Head of caudate nucleus (tissue), 42 donors: ENCODE results near the gene FOXO6.

Experiments
- DNase-seq, 42 donors: peaks; one replicate each; pipeline versions ENCODE4 v3.0.0 to v3.0.0-alpha.2; 2020 to 2021; ENCODE audit warnings: mixed read lengths in 7 of 42
- intact Hi-C: fragments of 100-400 bp; cut with DNase I; formaldehyde crosslinking; loops from one replicate; pipeline ENCODE4 v1.15.0; 2022

Gene FOXO6

GRCh38 chr1:41360786-41361494 lies at the start of gene FOXO6:
Gene FOXO6 (plus strand): TSS chr1:41361434.
- peak; percentile 98 to 100 (median 99) for DNase-seq
- intact Hi-C loops, result no loop called here

GRCh38 chr1:41312991-41313645 lies 48.1 kb upstream of the FOXO6 start:
- intact Hi-C loops, result no loop called here

GRCh38 chr1:41313661-41314131 lies 47.5 kb upstream of the FOXO6 start:
- intact Hi-C loops, result no loop called here
- peak in 8 of 42 donors; percentile 9 to 61 (median 30) for DNase-seq

More at GRCh38 chr1:41312991-41313645, 48.1 kb upstream of the FOXO6 start:
- DNase-seq, result peak in 1 of 42 donors; percentile 22

- intact Hi-C loops, result no loop called here
- peak in 1 of 42 donors; percentile 4 for DNase-seq
Observed at GRCh38 chr1:41314376-41315145, 46.7 kb upstream of the FOXO6 start.

- DNase-seq, result peak in 1 of 42 donors; percentile 37
- intact Hi-C loops, result no loop called here
Observed at GRCh38 chr1:41315146-41315822, 46.0 kb upstream of the FOXO6 start.

- peak in 1 of 42 donors; percentile 17 for DNase-seq
- intact Hi-C loops, result no loop called here
Observed at GRCh38 chr1:41315871-41316270, 45.4 kb upstream of the FOXO6 start.

- DNase-seq, result peak in 1 of 42 donors; percentile 19
- intact Hi-C loops, result no loop called here
Observed at GRCh38 chr1:41317361-41317760, 43.9 kb upstream of the FOXO6 start.

- peak in 1 of 42 donors; percentile 12 for DNase-seq
- intact Hi-C loops, result no loop called here
Observed at GRCh38 chr1:41318135-41318534, 43.1 kb upstream of the FOXO6 start.

- DNase-seq, result peak in 1 of 42 donors; percentile 19
- intact Hi-C loops, result no loop called here
Observed at GRCh38 chr1:41319106-41319755, 42.0 kb upstream of the FOXO6 start.

- intact Hi-C loops, result no loop called here
- DNase-seq, result peak in 1 of 42 donors; percentile 37
Observed at GRCh38 chr1:41319807-41320711, 41.2 kb upstream of the FOXO6 start.

- peak in 1 of 42 donors; percentile 25 for DNase-seq
- intact Hi-C loops, result no loop called here
Observed at GRCh38 chr1:41320895-41321676, 40.1 kb upstream of the FOXO6 start.

- intact Hi-C loops, result no loop called here
- peak in 1 of 42 donors; percentile 32 for DNase-seq
Observed at GRCh38 chr1:41322101-41322661, 39.1 kb upstream of the FOXO6 start.

- intact Hi-C loops, result no loop called here
- peak in 40 of 42 donors; percentile 28 to 82 (median 50) for DNase-seq
Observed at GRCh38 chr1:41322835-41323234, 38.4 kb upstream of the FOXO6 start.

- DNase-seq, result no peak
- intact Hi-C loops, result no loop called here
Observed at GRCh38 chr1:41323243-41323642, 38.0 kb upstream of the FOXO6 start.

- intact Hi-C loops, result no loop called here
- DNase-seq, result peak in 1 of 42 donors; percentile 9
Observed at GRCh38 chr1:41325801-41326200, 35.4 kb upstream of the FOXO6 start.

GRCh38 chr1:41327383-41327999 lies 33.7 kb upstream of the FOXO6 start:
- intact Hi-C loops, result no loop called here
- DNase-seq, result peak in 1 of 42 donors; percentile 21
